ENCODE results near the gene ST6GAL1. TPM values are rescaled to one million over a fixed set of nuclear protein-coding genes. Genes with fewer than 3 reads are reported as not detected.
"Not testable (repeated sequence)": the region's sequence is repeated elsewhere in the genome, so short reads cannot be mapped to it uniquely, and the experiment has no call there.

ST6GAL1 gene
- total RNA-seq, 1 donor from 2014 or later = 46.0 TPM

GRCh38 chr3:186967686-186968085 is 37.4 kb downstream of the ST6GAL1 start:
- no peak for DNase-seq (ENCODE audit: low spot score)

- no peak for DNase-seq (ENCODE audit: low spot score)
Measured at GRCh38 chr3:186969607-186970006, 39.3 kb downstream of the ST6GAL1 start.

GRCh38 chr3:186971106-186971505 is 40.8 kb downstream of the ST6GAL1 start:
- not testable (repeated sequence) for DNase-seq (ENCODE audit: low spot score)

- no peak for DNase-seq (ENCODE audit: low spot score)
Measured at GRCh38 chr3:186971578-186971977, 41.3 kb downstream of the ST6GAL1 start.

- no peak for DNase-seq (ENCODE audit: low spot score)
Measured at GRCh38 chr3:186973702-186974101, 43.4 kb downstream of the ST6GAL1 start.

- no peak for DNase-seq (ENCODE audit: low spot score)
Measured at GRCh38 chr3:186974824-186975313, 44.5 kb downstream of the ST6GAL1 start.

GRCh38 chr3:186975726-186976125 is 45.4 kb downstream of the ST6GAL1 start:
- no peak for DNase-seq (ENCODE audit: low spot score)

- DNase-seq (ENCODE audit: low spot score) = peak; percentile 77
Measured at GRCh38 chr3:186976837-186977750, 46.8 kb downstream of the ST6GAL1 start.

- no peak for DNase-seq (ENCODE audit: low spot score)
Measured at GRCh38 chr3:186978712-186979111, 48.4 kb downstream of the ST6GAL1 start.

- DNase-seq (ENCODE audit: low spot score) = no peak
Measured at GRCh38 chr3:186979852-186980251, 49.5 kb downstream of the ST6GAL1 start.

- DNase-seq (ENCODE audit: low spot score) = no peak
Measured at GRCh38 chr3:186980989-186981388, 50.7 kb downstream of the ST6GAL1 start.

- no peak for DNase-seq (ENCODE audit: low spot score)
Measured at GRCh38 chr3:186983659-186984058, 53.3 kb downstream of the ST6GAL1 start.

- no peak for DNase-seq (ENCODE audit: low spot score)
Measured at GRCh38 chr3:186984064-186984463, 53.7 kb downstream of the ST6GAL1 start.

GRCh38 chr3:186985661-186986364 is 55.5 kb downstream of the ST6GAL1 start:
- no peak for DNase-seq (ENCODE audit: low spot score)

GRCh38 chr3:186986406-186986805 is 56.1 kb downstream of the ST6GAL1 start:
- DNase-seq (ENCODE audit: low spot score) = no peak

GRCh38 chr3:186986816-186987215 is 56.5 kb downstream of the ST6GAL1 start:
- no peak for DNase-seq (ENCODE audit: low spot score)

- DNase-seq (ENCODE audit: low spot score) = no peak
Measured at GRCh38 chr3:186988806-186989205, 58.5 kb downstream of the ST6GAL1 start.

GRCh38 chr3:186989429-186989828 is 59.1 kb downstream of the ST6GAL1 start:
- no peak for DNase-seq (ENCODE audit: low spot score)

GRCh38 chr3:186990277-186990676 is 60.0 kb downstream of the ST6GAL1 start:
- no peak for DNase-seq (ENCODE audit: low spot score)

- DNase-seq (ENCODE audit: low spot score) = no peak
Measured at GRCh38 chr3:186990878-186991308, 60.6 kb downstream of the ST6GAL1 start.

GRCh38 chr3:186991470-186991869 is 61.1 kb downstream of the ST6GAL1 start:
- DNase-seq (ENCODE audit: low spot score) = no peak

- DNase-seq (ENCODE audit: low spot score) = not testable (repeated sequence)
Measured at GRCh38 chr3:186992096-186992495, 61.8 kb downstream of the ST6GAL1 start.
